Stimulated activated naive B cell treated with anti-CD40 and anti-IgM and Interleukin-4, amounts not matched to agents 10 μg/mL and 1 μg/mL and 100 μg/mL, for 72 hours (primary cell): ENCODE measurements around the gene RTL10.

Source experiments
- ATAC-seq, 2 donors: fragments of 150-1000 bp; cut with Tn5 transposase; replicated peaks; 2 replicates each; pipeline ENCODE4 v1.10.0; 2021; ENCODE audit warnings: moderate library complexity in 1 of 2
- DNase-seq: peaks from one replicate; pipeline ENCODE4 v3.0.0; 2021
- H3K27ac Mint-ChIP-seq: one replicate; pipeline ENCODE4 v1.8.0; 2022; ENCODE audit warnings: mild to moderate bottlenecking, mixed read lengths
- H3K27me3 Mint-ChIP-seq, 2 donors: one replicate each; pipeline ENCODE4 v1.8.0; 2022; ENCODE audit warnings: mixed read lengths in 2 of 2
- H3K36me3 Mint-ChIP-seq, 2 donors: one replicate each; pipeline ENCODE4 v1.8.0; 2022; ENCODE audit warnings: mixed read lengths in 2 of 2, mild to moderate bottlenecking in 1 of 2
- H3K4me1 Mint-ChIP-seq, 2 donors: one replicate each; pipeline ENCODE4 v1.8.0; 2022; ENCODE audit warnings: mixed read lengths in 2 of 2, mild to moderate bottlenecking in 1 of 2
- H3K4me3 Mint-ChIP-seq, 2 donors: one replicate each; pipeline ENCODE4 v1.8.0; 2022; ENCODE audit warnings: mild to moderate bottlenecking in 2 of 2, mixed read lengths in 2 of 2, moderate library complexity in 1 of 2
- H3K9me3 Mint-ChIP-seq, 2 donors: one replicate each; pipeline ENCODE4 v1.8.0; 2022; ENCODE audit warnings: mixed read lengths in 2 of 2, mild to moderate bottlenecking in 1 of 2

RTL10 gene

DNA sequence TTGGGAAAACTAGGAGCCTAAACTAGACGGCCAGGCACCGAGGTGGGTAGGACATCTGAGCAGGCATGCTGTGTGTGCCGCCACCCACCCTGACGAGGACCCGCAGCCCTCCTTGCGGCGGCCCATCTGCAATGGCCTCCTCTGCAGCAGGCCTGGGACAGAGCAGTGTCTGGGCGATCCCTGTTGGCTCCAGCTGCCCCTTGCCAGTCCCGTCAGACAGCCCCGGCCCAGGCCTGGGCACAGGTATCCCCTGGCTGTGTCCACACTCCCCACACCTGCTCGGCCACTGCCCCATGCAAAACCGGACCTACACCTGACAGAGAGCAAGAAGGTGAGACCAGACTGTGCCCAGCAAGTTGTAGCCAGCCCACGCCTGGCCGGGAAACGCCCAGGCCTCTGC, 38.7 kb upstream of the RTL10 start:
- H3K36me3 Mint-ChIP-seq = peaks cover 20% of the 10 kb centered on the region in 2 donors
- H3K4me3 Mint-ChIP-seq = no peak overlapping the region
- no peak for ATAC-seq
- H3K9me3 Mint-ChIP-seq = no peaks in the 10 kb centered on the region
- H3K27ac Mint-ChIP-seq = no peak overlapping the region
- H3K27me3 Mint-ChIP-seq = no peaks in the 10 kb centered on the region
- DNase-seq = no peak
- H3K4me1 Mint-ChIP-seq = peaks cover 21 to 26% of the 10 kb centered on the region in 2 donors

DNA sequence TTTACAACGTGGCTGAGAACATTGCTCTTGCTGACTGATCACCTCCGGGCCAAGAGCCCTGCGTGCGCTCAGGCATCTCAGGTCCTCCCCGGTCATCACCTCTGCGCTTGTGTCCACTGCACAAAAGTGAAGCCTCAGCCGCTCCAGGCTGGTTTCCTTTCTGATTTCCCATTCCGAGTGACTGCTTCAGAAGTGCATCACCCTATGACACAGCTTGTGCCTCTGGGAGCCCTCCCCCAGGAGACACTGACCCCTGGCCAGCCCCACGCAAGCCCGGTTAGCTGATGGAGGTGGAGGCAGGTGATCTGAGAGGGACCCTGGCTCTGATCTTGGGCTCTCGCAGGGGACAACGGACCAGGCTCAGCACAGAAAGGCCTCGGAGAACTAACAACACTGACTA, 38.3 kb upstream of the RTL10 start:
- ATAC-seq = no peak
- Mint-ChIP-seq H3K4me1 (peaks cover 21 to 26% of the 10 kb centered on the region in 2 donors), H3K4me3 (no peak overlapping the region), H3K9me3 (no peaks in the 10 kb centered on the region), H3K27ac (no peak overlapping the region), H3K36me3 (peaks cover 20 to 23% of the 10 kb centered on the region in 2 donors), H3K27me3 (no peaks in the 10 kb centered on the region)
- no peak for DNase-seq

DNA sequence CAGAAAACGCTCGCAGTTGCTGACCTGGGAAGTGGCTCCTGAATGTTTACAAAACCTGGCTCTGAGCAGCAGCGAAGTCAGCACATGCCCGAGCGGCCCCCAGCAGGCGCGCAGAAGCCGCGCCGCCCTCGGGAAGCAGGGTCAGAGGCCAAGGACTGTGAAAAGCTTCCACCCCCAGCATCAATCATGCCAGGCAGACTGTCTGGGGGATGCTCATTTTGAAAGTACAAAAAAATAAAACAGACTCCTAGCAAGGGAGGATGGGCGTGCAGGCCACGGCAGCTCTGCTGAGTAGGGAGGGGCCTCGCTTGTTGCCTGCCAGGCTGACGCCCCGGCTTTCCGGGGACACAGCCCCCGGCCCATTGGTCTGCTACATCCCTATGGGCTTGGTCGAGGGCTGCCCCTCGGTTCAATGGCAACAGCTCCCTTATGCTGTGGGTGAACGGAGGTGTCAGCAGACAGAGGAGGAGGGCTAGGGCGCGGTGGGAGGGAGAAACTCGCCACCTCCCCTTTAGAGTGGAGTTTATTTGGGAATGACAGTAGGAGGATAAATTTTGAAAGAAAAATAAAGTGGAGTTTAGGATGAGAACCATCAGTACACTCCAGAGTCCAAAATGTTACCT, 37.7 kb upstream of the RTL10 start:
- Mint-ChIP-seq H3K9me3 (no peaks in the 10 kb centered on the region), H3K36me3 (peaks cover 18% of the 10 kb centered on the region in 2 donors), H3K27ac (peak overlapping the region; percentile 72), H3K4me1 (peaks cover 22 to 29% of the 10 kb centered on the region in 2 donors), H3K27me3 (no peaks in the 10 kb centered on the region), H3K4me3 (peak overlapping the region; percentile 69 to 80)
- DNase-seq = peak; percentile 17
- peak; percentile 54 to 72 for ATAC-seq

DNA sequence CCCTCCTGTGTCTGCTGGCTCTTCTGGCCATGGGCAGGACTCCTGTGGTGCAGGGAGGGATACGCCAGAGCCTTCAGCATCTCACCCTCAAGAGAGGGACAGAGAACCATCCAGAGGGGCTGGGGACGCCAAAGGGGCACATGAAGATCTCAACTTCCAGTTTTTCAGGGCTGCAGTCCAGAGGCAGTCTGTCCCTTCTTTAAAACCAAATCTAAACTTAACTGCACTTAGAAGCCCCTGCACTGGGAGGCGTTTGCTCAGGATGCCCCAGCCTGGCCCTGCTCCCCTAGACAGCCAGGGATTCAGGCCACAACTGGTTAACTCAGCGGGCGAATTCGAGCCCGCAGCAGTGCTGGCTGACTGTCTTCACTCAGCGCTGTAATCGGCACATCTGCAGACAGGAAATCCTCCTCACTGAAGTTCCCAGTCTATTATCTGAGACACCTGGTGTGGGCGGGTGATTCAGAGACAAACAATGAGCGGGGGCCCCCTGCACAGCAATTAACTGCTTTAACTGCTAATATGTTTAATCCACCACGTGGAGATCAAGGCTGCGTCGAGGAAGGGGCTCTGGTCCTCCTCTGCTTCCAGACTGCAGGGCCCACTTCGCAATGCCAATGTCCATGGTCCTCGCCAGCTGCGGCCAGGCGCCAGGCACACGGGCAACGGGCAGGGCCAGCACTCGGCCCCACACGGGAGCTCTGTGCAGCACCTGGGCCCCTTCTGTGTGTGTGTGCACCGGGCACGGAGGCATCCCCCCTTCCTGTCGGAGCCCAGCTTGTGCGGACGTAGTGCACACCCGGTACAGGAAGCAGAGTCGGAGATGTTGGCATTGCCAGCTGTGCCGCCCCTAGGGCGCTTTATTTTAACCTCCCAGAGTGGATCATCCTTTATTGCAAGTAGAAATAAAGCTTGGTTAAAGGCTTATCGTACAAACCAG, 36.9 kb upstream of the RTL10 start:
- Mint-ChIP-seq H3K4me3 (peak overlapping the region; percentile 69 to 80), H3K27me3 (no peaks in the 10 kb centered on the region), H3K4me1 (peaks cover 29 to 37% of the 10 kb centered on the region in 2 donors), H3K27ac (peak overlapping the region; percentile 72), H3K36me3 (peaks cover 17% of the 10 kb centered on the region in 2 donors), H3K9me3 (no peaks in the 10 kb centered on the region)
- DNase-seq (peak; percentile 41), ATAC-seq (peak; percentile 82 to 85)

DNA sequence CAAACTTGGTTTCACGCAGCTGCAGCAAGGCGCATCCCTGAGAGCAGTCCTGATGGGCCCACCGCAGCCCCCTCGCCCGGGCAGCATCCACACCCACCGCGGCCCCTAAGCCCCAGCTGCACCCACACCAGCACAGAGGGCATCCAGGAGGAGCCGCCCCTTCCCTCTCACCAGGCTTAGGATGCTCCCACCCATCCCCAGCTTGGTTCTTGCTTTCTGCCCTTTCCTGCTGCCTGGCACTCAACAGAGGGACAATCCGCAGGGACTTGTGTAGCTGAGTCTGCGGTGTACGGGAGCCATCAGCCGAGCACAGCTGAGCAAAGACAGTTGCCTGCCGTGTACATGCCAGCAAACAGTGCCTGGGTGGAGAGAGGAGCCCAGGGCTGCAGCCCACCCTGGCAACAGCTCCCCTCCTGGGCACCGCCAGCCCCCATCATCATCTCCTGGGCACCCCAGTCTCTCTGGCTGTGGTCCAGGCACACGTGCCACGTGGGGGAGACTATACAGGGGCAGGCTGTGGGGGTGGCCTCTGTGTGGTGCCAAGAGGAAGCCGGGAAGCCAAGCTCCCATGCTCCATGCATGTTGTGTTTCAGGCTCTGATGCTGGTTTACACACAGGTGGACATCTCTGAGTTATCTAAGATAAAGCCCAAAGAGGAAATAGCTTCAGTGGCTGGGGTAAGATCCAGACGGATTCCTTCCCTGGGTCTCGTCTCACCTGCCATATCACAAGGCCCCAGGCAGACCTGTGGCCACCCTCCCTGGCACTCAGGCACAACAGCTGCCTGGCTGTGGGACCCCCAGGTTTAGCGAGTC, 36.0 kb upstream of the RTL10 start:
- Mint-ChIP-seq H3K36me3 (peaks cover 18 to 20% of the 10 kb centered on the region in 2 donors), H3K9me3 (no peaks in the 10 kb centered on the region), H3K27ac (no peak overlapping the region), H3K4me3 (no peak overlapping the region), H3K4me1 (peaks cover 36 to 46% of the 10 kb centered on the region in 2 donors), H3K27me3 (no peaks in the 10 kb centered on the region)
- no peak for ATAC-seq
- DNase-seq = no peak

DNA sequence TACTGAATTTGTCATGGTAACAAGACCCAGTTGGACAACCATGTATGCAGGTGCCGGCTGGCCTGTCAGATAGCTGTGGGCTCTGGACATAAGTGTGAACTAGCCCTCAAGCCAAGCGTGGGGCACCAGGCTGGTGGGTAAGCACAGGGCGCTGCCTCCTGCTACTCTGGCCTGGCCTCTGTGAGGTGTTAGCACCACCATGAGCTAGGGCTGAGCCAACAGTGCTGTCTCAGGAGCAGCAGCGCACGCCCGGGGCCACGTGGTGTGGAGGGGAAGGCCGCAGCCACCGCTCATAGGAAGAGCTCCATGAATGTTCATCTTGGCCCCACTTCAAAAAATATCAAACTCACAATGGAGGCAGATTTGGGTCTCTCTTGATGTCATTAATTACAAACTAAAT, 35.3 kb upstream of the RTL10 start:
- Mint-ChIP-seq H3K27me3 (no peaks in the 10 kb centered on the region), H3K36me3 (peaks cover 16 to 18% of the 10 kb centered on the region in 2 donors), H3K4me3 (no peak overlapping the region), H3K4me1 (peaks cover 39 to 49% of the 10 kb centered on the region in 2 donors), H3K9me3 (no peaks in the 10 kb centered on the region), H3K27ac (no peak overlapping the region)
- no peak for ATAC-seq
- DNase-seq = no peak

DNA sequence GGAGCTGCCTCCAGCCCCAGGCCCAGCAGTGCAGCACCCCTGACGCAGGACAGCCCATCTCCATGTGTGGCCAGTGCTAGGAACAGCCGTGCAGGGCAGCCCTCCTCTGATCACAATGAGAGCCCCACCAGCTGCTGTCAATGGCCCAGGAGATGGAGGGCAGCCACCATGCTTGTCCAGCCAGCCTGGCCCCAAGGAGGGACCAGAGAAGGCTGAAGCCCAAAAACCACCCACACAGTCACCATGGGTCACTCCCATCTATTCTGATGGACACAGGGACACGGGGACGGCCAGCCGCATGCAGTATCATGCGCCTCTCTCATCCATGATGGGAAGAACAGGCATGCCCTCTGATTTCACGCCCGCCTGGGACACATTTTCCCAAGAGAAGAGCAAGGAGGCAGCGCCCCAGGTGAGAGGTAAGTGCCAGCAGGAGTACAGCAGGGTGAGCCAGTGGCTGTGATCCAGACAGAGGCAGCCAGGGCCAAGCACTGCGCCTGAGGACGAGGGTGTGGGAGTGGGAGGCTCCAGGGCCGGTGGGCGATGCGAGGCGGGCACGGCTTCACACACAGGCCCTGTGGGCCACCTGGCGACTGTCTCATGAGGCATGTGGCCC, 33.6 kb upstream of the RTL10 start:
- no peak for DNase-seq
- Mint-ChIP-seq H3K4me1 (peaks cover 39 to 49% of the 10 kb centered on the region in 2 donors), H3K4me3 (no peak overlapping the region), H3K9me3 (no peaks in the 10 kb centered on the region), H3K27ac (no peak overlapping the region), H3K27me3 (no peaks in the 10 kb centered on the region), H3K36me3 (peaks cover 4 to 7% of the 10 kb centered on the region in 2 donors)
- no peak for ATAC-seq

DNA sequence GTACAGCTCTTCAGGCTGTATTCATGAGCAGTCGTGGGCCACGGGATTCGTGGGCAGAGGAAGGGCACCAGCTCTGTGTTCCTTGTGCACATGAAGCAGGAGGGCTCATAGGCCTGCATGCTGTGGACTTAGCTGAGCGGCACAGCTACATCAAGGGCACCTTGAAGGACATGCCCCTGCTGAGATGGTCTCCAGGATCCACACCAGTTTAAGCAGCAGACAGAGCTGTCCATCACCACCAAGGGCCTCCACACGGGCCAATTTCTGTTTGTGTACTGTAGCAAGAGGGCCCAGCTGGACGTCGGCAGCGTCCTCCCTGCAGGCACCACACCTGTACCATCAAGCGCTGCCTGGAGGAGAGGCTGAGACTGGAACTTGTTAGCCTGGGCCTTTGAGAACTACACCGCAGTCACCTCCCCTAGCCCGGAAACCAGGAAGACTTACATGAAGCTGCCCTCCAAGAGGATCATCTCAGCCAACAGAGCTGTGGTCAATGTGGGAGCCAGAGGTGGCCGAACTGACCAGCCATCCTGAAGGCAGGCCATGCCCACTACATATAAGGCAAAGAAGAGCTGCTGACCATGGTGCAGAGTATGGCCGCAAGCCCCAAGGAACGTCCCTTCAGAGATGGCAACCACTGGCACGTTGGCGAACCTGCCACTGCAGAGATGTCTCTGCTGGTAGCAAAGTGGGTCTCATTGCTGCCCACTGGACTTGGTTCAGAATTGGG, 32.7 kb upstream of the RTL10 start:
- Mint-ChIP-seq H3K4me3 (no peak overlapping the region), H3K4me1 (peaks cover 35 to 42% of the 10 kb centered on the region in 2 donors), H3K27ac (no peak overlapping the region), H3K9me3 (no peaks in the 10 kb centered on the region), H3K36me3 (peaks cover 4 to 6% of the 10 kb centered on the region in 2 donors), H3K27me3 (no peaks in the 10 kb centered on the region)
- DNase-seq (no peak), ATAC-seq (no peak)

DNA sequence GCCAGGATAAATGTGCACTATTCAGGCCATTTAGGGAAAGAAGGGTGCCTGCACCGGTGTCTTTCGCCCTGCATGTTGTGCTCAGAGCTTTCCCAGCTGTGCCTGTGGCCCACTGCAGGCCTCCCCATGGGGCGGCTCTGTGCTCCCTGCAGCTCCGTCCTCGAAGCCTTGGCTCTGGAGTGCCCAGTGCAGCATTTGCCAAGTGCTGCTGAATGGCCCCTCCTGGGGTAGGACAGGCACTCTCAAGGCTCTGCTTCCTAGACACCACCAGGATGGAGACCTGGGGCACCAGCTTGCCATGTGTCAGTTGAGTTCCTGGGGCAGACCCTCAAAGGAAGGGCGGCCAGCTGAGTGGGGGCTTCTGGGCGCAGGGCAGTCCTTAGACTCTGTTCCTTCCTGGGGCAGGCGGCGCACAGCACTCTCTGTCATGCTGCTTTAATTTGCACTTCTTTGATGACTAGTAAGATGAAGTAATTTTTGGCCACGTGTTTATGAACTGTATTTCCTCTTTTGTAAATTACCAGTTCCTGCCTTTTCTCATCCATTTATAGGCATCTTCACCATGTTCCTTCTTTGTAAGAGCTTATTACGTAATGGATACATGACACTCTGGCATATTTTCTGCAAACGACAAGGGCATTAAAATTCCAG, 32.1 kb upstream of the RTL10 start:
- Mint-ChIP-seq H3K4me3 (no peak overlapping the region), H3K27ac (no peak overlapping the region), H3K27me3 (no peaks in the 10 kb centered on the region), H3K36me3 (peaks cover 4 to 5% of the 10 kb centered on the region in 2 donors), H3K4me1 (peaks cover 29 to 35% of the 10 kb centered on the region in 2 donors), H3K9me3 (no peaks in the 10 kb centered on the region)
- DNase-seq = no peak
- peak; percentile 65 to 72 for ATAC-seq

DNA sequence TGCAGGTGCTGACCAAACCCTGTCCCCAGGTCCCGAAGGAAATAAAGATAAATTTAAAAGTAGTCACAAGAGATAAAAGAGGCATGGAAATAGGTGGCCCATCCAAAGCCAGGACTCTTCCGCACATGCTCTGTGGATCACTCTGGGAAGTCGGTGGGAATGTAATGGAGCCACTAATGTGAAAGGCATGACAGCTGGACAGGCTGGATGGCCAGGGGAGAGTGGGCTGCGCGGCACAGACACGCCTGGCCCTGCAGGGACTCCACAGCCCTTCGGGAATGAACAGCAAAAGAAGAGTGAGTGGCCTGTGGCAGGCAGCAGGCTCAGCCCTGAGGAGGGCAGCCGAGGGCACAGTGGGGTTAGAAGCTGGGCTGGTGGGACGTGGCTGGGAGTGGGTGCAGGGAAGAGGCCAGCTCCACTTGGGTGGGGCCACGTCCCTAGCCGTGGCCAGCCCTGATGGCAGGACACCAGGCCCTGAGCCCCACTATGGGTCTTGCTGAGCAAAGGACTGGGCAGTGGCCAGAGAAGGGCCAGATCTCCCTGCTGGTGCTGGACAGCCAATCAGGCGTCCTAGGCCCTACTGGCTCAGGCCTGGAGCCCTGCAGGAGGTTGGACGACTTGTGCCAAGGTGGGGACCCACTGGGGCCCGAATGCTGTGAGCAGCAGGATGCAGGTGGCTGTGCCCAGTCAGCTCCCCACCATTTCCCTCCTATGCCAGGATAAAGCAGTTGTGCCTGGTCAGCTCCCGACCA, 31.3 kb upstream of the RTL10 start:
- H3K27me3 Mint-ChIP-seq = no peaks in the 10 kb centered on the region
- H3K9me3 Mint-ChIP-seq = no peaks in the 10 kb centered on the region
- H3K27ac Mint-ChIP-seq = no peak overlapping the region
- no peak for ATAC-seq
- peaks cover 22 to 28% of the 10 kb centered on the region in 2 donors for H3K4me1 Mint-ChIP-seq
- peaks cover 4 to 5% of the 10 kb centered on the region in 2 donors for H3K36me3 Mint-ChIP-seq
- no peak overlapping the region for H3K4me3 Mint-ChIP-seq
- no peak for DNase-seq

DNA sequence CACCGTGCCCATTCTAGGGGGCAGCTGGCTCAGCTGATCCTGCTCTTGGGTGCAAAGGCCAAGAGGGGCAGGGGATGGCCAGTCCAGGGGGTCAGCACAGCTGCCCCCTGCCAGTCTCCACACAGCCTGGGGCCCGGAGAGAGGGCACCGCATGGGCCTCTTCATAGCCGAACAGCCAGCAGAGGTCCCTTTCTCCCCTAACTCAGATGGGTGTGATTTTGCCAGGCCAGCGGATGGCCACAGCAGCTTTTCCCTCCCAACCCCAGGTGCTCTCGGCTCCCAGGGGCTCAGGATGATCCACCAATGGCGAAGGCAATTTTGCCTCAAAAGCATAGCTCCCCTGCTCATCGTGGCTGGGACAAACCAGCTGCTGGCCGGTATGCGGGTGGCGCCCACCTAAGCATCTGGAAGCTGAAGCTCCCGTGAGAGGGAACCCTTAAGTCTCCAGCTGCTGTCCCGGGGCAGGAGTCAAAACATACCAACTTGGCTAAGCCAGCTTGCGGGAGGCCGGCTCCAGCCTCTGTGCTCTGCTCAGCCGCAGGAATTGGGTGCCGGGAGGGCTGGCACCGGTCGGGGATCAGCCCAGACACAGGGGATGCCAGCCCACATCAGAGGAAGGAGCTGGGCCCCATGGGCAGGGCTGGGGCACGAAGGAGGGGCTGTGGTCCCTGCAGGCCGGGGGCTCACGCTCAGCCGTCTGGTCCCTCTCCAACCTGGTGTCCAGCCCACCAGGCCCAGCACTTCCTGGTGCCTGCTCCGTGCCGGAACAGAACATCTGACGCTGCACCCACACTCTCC, 30.5 kb upstream of the RTL10 start:
- ATAC-seq (no peak), DNase-seq (no peak)
- H3K27me3 Mint-ChIP-seq = no peaks in the 10 kb centered on the region
- H3K9me3 Mint-ChIP-seq = no peaks in the 10 kb centered on the region
- H3K4me3 Mint-ChIP-seq = no peak overlapping the region
- H3K27ac Mint-ChIP-seq = peak overlapping the region; percentile 47
- peaks cover 19 to 23% of the 10 kb centered on the region in 2 donors for H3K4me1 Mint-ChIP-seq
- peaks cover 4 to 5% of the 10 kb centered on the region in 2 donors for H3K36me3 Mint-ChIP-seq
